Brain microvascular endothelial cell (primary cell): ENCODE results near the gene MPHOSPH6.

Experiments used
- DNase-seq: peaks from one replicate; pipeline ENCODE4 v3.0.0-alpha.2; 2020
- H3K27ac ChIP-seq: fragments of 250-450 bp; sonication (Bioruptor Pico); 2 replicates; pipeline ENCODE4 v1.5.1; 2020; ENCODE audit warnings: mild to moderate bottlenecking, moderate library complexity
- H3K27me3 ChIP-seq: fragments of 250-450 bp; sonication (Bioruptor Pico); replicated peaks from 2 replicates; pipeline ENCODE4 v1.5.1; 2020; ENCODE audit warnings: mild to moderate bottlenecking
- H3K36me3 ChIP-seq: fragments of 250-450 bp; sonication (Bioruptor Pico); replicated peaks from 2 replicates; pipeline ENCODE4 v1.5.1; 2020; ENCODE audit warnings: mild to moderate bottlenecking
- H3K4me3 ChIP-seq: 2 replicates; pipeline ENCODE4 v1.5.1; 2011; ENCODE audit warnings: low read depth, mild to moderate bottlenecking, control low read depth, low read length, moderate library complexity
- CTCF ChIP-seq: IDR thresholded peaks from 2 replicates; pipeline ENCODE4 v1.5.1; 2011; ENCODE audit warnings: low read depth, mild to moderate bottlenecking, moderate library complexity, low read length, control low read depth, inconsistent platforms; ENCODE audit errors: missing control alignments
- in situ Hi-C: cut with HindIII; loops from 2 replicates; pipeline ENCODE4 v1.10.0; 2017; ENCODE audit warnings: low sequenced_read_pairs, low pct_ligation_motif_present

Gene MPHOSPH6

GRCh38 chr16:82190386-82190785 is 20.4 kb upstream of the MPHOSPH6 start:
- no peaks in the 10 kb centered on the region for H3K27me3 ChIP-seq
- DNase-seq: no peak
- H3K4me3 ChIP-seq: no peak overlapping the region
- in situ Hi-C loops: no loop called here
- no peaks in the 10 kb centered on the region for H3K36me3 ChIP-seq
- TF ChIP-seq CTCF: no peak
- H3K27ac ChIP-seq: no peak overlapping the region

DNA sequence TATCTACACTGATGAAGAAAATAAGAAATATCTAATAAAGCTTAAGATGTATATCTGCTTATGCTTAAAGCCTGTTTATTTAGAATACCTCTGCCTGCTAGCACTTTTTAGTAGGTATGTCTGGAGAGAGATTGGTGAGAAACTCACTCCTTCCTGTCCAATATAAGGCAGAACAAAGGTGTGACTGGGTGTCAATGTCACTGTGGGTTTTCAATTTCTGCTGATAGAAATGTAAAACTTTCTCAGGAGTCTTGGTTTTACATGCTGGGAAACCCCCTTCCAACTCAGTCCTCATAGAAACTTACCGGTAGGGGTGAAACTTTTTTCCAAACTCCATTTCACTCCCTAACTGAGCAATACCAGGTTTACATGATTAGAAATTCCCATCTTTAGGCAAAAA is 17.8 kb upstream of the MPHOSPH6 start:
- in situ Hi-C loops: no loop called here
- no peaks in the 10 kb centered on the region for H3K36me3 ChIP-seq
- H3K27ac ChIP-seq: no peak overlapping the region
- no peak overlapping the region for H3K4me3 ChIP-seq
- DNase-seq: no peak
- TF ChIP-seq CTCF: no peak
- H3K27me3 ChIP-seq: no peaks in the 10 kb centered on the region

DNA sequence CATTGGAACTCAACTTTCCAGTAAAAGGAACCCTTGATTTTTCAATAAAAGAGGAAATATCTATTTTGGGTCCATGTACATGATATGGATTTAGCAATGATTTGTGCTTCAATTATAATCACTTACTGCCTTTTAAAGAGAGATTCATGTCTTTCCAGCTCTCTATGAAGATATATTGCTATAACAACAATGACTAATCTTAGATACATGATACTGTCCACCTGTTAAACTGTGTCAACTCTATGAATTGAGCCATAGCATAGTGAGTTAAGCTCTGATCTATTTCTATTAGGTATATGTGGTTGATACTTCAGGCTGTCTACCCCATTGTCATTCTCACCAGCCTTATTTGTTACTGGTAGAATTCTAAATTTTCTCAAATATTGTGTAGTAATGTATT is 15.0 kb upstream of the MPHOSPH6 start:
- in situ Hi-C loops: no loop called here
- no peak for TF ChIP-seq CTCF
- DNase-seq: no peak
- Histone ChIP-seq H3K27ac (no peak overlapping the region), H3K36me3 (no peaks in the 10 kb centered on the region), H3K27me3 (no peaks in the 10 kb centered on the region), H3K4me3 (no peak overlapping the region)

- TF ChIP-seq CTCF: no peak
- H3K4me3 ChIP-seq: no peak overlapping the region
- in situ Hi-C loops: no loop called here
- no peak overlapping the region for H3K27ac ChIP-seq
- peaks cover 2% of the 10 kb centered on the region for H3K27me3 ChIP-seq
- no peak for DNase-seq
- H3K36me3 ChIP-seq: no peaks in the 10 kb centered on the region
Measured at GRCh38 chr16:82184213-82184612, 14.2 kb upstream of the MPHOSPH6 start.

DNA sequence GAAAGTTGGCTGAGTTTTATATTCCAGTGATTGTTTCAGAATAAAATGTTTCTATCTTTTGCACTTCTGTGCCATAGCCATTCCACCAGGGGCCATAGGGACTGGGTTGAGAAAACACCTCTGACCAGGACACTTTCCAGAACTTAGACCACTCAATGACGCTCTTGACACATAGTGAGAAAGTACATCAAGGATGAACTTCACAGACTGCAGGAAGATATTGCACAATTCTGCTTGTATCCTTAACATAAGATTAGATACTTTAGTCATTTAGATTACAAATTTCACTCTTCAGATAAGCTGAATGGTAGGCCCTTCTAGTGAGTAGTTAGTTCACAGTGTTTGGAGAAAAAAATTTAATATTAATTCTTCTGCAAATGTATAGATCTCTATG is 13.0 kb upstream of the MPHOSPH6 start:
- no peak for TF ChIP-seq CTCF
- DNase-seq: no peak
- Histone ChIP-seq H3K4me3 (no peak overlapping the region), H3K27ac (no peak overlapping the region), H3K36me3 (no peaks in the 10 kb centered on the region), H3K27me3 (peaks cover 6% of the 10 kb centered on the region)
- in situ Hi-C loops: no loop called here

DNA sequence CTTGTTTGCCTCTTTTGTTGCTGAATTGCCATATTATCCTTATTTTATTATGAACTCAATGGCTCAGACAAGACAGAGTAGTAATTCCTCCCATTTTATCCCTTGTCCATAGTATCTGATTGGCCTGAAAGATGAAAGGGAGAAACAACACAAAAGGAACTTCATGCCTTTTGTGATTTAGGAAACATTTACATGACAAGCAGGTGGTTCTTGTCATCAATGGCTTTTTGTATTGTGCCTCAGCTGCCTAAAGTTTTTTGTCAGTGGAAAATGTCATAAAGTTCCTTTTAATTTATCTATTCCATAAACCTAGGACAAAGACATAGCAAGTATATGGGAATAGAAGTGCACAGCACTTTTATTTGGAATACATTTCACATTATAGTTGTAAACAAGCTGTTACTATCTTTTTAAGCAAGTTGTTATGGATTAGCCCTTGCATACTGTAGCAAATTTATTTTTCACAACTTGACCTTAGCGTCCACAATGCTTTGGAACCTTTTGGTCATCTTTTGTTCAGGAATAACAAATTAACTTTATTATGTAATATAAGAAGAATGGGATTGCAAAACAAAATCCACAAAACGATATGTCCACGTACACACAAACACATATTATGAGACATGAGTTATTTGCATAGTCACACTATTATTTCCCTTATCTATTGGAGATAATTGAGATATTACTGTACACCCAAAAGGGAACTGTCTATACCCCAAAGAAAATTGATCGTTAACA is 12.4 kb upstream of the MPHOSPH6 start:
- DNase-seq: no peak
- no peak for TF ChIP-seq CTCF
- in situ Hi-C loops: no loop called here

More for the DNA sequence above, 12.4 kb upstream of the MPHOSPH6 start:
- no peak overlapping the region for H3K4me3 ChIP-seq
- H3K36me3 ChIP-seq: no peaks in the 10 kb centered on the region
- H3K27ac ChIP-seq: no peak overlapping the region
- peaks cover 9% of the 10 kb centered on the region for H3K27me3 ChIP-seq
